ENCODE results near the gene TCP11.

TCP11 gene

GRCh38 chr6:35141007-35141655, at the start of gene TCP11:
Gene TCP11, minus strand, starts transcription at chr6:35141339. Its CDS starts 469 bp downstream, at chr6:35140870.
- no peak for DNase-seq

- no peak for DNase-seq
These were observed 49.2 kb upstream of the TCP11 start for GRCh38 chr6:35190306-35190705.

DNA sequence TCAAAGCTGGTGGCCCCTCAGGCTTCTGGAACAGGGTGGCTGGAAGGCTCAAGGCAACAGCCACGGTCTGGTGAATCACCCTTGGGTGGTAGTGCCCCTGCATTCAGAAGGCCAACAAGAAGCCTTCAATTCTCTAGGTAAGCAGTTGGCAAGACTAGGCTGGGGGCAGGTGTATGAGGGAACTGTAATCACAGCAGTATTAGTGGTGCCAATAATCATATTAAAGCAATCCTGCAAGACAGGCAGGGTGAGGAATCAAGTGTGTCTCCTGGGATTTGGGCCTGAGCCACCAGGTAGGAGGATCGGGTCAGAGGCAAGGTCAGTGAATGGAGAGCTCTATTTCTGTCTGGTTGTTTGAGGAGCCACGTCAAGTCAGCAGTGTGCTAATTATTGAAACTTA, 47.7 kb upstream of the TCP11 start:
- DNase-seq = no peak

DNA sequence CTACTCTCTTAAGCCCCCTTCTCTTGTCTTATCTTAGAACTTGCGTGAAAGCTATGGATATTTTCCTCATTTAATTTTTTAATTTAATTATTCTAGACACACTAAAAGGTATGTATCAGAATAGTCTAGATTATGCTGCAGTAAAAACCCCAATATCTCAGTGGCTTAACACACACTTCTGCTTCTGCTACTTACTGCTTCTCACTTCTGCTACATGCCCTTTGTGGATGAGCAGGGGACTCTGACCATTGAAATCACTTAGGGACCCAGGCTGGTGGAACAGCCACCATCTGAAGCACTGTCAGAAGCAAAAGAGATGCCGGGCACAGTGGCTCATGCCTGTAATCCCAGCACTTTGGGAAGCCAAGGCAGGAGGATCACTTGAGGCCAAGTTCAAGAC, 45.4 kb upstream of the TCP11 start:
- no peak for DNase-seq

DNA sequence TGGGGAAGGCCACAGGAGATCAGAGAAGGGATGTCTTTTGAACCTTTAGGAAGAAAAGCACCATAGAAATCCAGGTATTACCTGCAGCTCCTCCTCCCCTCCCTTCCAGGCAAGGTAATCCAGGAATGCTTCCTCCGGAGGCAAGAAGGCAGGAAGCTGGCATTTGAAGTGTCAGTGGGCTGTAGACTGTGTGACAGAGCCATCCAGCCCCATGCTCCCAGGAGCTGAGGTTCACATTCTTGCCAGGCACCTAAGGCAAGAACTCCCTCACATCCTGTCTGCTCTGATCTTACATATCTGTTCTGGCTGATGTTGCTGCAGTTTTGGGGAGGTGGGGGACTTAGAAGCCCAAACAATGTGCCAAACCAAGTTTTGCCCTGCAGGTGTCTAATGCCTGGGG, 44.8 kb upstream of the TCP11 start:
- no peak for DNase-seq

GRCh38 chr6:35185302-35185681, 44.2 kb upstream of the TCP11 start:
- no peak for DNase-seq

DNA sequence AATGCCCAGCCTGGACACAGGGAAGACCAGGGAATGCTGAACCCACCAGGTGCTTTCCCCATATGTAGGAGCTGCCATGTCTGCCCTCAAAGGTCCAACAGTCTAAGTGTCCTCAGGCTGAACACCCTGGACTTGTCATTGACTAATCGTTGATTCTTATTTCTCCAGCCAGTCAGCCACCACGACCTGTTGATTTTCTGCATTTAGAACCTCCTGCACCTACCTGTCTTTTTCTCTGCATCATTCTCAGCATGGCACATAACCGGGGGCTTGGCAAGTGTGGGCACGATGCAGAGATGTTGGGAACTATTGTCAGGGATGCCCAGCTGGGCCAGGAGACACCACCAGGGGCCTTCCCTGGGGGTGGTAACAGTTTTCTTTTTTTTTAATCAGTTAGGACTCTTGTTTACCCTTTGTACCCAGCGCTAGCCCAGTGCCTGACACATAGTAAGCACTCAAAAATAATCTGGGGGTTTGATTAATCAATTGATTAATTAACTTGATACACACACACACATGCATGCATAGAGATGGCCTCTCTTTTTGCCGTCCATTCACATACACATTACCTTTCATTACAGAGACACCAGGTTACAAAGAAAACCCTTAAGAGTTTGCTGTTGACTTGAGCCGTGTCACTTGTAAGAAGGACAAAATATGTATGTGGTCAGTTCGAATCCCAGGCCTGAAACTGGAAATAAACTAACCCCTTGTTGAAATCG, 43.6 kb upstream of the TCP11 start:
- no peak for DNase-seq

DNA sequence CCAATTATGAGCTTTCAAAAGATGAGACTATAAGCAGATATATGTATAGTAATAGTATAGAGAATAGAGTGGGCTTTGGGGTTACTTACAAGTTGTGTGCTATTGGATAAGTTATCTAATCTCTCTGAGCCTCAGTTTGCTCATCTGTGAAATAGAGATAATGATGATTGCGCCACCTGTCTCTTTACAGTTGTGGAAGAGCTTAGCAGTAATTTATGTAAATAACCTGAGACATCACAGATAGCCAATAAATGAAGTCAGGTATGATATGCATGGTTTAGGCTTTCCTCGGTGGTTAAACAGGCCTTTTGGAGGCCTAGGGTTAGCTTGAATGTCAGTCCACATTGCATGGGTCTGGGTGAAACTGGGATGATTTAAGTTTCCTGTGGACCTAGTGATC, 42.8 kb upstream of the TCP11 start:
- DNase-seq = no peak

DNA sequence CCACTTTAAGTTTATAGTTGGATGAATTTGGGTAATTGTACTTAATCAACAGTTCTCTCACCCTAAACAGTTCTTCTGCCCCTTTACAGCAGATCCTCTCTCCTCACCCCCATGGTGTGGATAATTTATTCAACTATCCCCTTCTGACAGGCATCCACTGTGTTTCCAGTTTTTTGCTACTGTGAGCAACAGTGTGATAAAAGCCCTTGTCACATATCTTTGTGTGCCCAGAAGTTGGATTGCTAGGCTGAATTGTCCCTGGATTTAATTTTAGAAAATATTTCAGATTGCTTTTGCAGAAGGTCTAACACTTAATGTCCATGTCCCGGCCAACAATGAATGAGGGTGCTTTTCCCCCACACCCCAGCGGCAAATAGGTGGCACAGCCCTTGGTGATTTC, 42.1 kb upstream of the TCP11 start:
- no peak for DNase-seq

- no peak for DNase-seq
These were observed 40.9 kb upstream of the TCP11 start for GRCh38 chr6:35181933-35182612.

- no peak for DNase-seq
These were observed 40.3 kb upstream of the TCP11 start for GRCh38 chr6:35181308-35181932.

DNA sequence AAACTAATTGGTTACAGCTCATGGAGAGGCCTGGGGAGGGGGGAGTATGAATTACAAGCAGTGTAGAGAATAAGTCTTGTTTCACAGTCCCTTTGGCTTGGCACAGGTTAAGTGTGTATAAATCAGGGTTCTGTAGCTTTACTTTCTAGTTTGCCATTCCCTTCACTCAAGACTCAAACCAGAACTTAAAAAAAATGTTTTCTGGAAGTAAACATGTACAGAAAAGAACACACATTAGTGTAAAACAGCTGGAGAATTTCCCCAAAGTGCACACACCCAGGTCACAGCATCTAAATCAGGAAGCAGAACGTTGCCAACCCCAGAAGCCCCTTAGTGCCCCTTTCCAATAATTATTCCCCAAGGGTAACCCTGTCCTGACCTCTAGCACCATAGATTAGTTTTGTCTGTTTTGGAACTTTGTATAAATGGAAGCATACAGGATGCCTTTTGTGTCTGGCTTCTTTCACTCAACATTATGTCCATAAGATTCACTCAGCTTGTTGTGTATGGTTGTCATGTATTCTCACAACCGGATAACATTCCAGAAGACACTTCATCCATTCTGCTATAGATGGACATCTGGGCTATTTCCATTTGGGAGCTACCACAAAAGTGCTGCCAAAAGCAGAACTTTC, 38.9 kb upstream of the TCP11 start:
- no peak for DNase-seq

DNA sequence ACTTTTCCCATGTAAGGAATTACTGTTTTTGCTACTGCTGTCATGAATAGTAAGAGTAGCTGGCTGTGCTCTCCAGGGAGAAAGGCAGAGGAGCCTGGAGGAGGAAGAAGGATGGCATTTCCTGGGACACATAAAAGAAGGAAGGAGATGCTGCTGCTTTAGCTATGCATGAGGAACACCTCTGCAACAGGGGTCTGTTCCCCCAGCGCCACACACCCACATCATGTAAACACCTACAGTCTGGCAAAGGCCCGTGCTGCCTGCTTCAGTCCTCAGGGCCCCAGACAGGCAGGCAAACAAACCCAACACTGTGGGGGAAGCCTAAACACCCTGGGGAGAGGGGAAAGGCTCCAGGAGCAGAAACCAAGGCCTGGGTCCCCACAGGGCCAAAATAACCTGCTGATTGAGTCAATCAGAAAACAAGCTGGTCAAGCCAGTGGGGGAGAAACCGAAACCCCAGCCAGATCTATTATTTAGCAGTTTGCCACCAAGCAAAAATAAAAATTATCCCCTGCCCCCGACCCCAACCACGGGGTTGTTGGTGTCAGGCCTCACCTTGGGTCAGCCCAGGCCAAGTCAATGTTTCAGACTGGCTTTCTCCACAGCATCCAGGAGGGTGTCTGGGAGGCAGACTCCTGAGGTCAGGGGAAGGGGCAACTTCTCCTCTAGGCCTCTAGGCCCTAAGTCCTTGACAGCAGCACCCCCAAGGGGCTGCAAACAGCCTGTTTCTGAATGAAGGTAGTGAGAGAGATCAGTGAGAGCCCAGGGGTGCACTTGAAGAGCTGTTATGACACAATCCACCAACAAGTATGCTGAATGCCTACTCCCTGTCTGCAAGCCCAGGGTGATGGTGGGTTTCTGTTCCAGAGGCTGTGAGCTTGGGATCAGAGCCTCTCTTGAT, 38.0 kb upstream of the TCP11 start:
- no peak for DNase-seq

DNA sequence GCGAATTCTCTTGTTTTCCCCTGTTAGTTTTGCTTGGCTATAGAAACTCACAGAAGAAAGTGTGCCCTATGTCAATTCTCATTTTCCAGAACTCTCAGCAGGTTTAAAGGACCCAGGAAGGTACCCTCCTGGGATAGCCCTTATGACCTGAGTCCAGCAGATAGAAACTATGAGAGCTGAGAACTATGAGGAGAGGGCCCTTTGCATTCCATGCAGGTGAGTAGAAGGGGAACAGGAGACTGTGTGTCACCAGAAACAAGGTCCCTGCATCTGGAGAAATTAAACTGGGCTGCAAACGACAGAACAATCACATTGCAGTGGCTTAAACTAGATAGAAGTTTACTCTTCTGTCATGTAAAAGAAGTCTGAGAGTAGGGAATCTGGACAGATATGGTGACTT, 36.9 kb upstream of the TCP11 start:
- no peak for DNase-seq

GRCh38 chr6:35177596-35177995, 36.5 kb upstream of the TCP11 start:
- no peak for DNase-seq

DNA sequence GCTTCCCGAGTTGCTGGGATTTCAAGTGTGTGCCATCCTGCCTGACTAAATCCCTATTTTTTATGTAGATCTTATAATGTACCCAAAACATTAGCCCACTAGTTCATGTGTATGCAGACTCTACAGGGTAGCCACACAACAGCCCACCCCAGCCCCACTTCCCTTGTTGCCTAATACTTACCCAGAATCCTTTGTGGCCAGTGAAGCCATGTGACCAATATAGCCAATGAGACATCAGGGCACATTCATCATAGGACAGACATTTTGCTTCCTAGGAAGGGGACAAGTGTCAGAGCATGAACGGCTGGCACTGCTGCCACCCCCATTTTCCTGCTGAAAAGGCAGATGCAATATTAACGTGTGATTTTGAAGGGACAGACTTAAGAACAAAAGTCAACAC, 36.0 kb upstream of the TCP11 start:
- DNase-seq = no peak

DNA sequence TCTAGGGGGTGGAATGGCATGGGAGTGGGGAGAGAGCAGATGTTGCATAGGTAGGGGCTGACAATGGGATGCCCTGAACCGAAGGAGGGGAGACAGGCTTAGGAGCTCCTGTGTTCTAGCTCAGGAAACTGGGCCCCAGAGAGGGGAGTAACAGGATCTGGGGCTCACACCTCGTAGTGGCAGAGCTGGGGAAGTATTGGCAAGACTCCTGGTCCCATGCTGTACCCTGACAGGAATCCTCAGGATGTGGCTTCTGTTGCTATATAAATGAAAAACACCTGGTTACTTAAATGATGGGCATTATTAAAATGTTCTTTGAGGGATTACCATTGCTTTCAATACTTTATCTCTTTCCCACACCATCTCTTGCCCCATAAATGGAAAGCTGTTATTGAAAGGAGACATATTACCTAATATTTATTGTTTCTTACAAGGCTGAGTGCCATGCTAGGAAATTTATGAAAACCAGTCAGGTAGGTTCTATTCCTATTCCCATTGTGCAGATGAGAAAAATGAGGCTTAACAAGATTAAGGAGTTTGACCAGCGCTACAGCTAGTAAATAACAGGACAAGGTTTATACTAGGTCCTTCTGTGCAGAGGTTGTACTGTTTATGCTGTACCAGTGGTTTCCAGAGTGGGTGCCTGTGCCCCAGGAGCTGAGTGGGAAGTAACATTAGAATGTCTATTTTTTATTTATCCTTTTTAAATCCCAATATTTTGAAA, 35.3 kb upstream of the TCP11 start:
- no peak for DNase-seq

GRCh38 chr6:35174501-35174900, 33.4 kb upstream of the TCP11 start:
- no peak for DNase-seq

DNA sequence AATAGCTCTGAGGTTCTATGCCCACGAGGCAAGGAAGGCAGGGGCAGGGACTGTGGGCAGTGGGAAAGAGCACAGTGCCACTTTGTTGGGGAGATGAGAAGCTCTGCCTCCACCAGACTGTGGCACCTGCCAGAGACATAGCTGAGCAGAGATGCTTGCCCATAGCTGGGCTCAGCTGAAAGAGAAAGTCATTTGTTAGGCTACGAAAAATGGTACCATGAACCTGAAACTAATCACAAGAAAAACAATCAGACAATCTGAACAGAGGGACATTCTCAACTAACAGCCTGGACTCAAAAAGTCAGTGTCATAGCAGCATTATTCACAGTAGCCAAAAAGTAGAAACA, 32.9 kb upstream of the TCP11 start:
- no peak for DNase-seq

GRCh38 chr6:35173427-35174087, 32.4 kb upstream of the TCP11 start:
- DNase-seq = no peak

- DNase-seq = no peak
These were observed 31.9 kb upstream of the TCP11 start for GRCh38 chr6:35173044-35173426.

Measured in COR-L47 (cell line).